Measurements from ENCODE around the gene MRPL46.
A peak's percentile ranks its signal among the peaks of the same experiment; 100 is the strongest.

- TF ChIP-seq POLR2AphosphoS5 (IDR thresholded peaks at IDR 0.05) (no peak), CTCF (IDR thresholded peaks at IDR 0.05) (peak in 1 of 3 donors; percentile 22), POLR2A (IDR thresholded peaks at IDR 0.05) (no peak)
Measured at GRCh38 chr15:88476635-88477060, 9.5 kb upstream of the MRPL46 start.

All from breast epithelium (tissue), 3 donors.